CD4-positive, CD25-positive, alpha-beta regulatory T cell (primary cell): ENCODE data around the gene RAD51D. TPM values are rescaled to one million over a fixed set of nuclear protein-coding genes. Genes with fewer than 3 reads are reported as not detected.
"Not testable (repeated sequence)": the region's sequence is repeated elsewhere in the genome, so short reads cannot be mapped to it uniquely, and the experiment has no call there.

Source experiments
- ATAC-seq, 2 donors: fragments of 150-1000 bp; cut with Tn5 transposase; one replicate each; pipeline ENCODE4 v1.10.0; 2021; ENCODE audit warnings: low read depth in 2 of 2, moderate number of reproducible peaks in 2 of 2, moderate library complexity in 1 of 2
- DNase-seq, 3 donors: peaks; one replicate each; pipeline versions ENCODE4 v3.0.0 to v3.0.0-alpha.2; 2012 to 2022; ENCODE audit warnings: mixed read lengths in 1 of 3
- H3K27ac ChIP-seq: one replicate; pipeline ENCODE4 v1.7.0; 2013; ENCODE audit warnings: mild to moderate bottlenecking, low read length; ENCODE audit not compliant: insufficient read depth, poor library complexity, severe bottlenecking
- H3K27me3 ChIP-seq: one replicate; pipeline ENCODE4 v1.7.0; 2013; ENCODE audit warnings: low read length; ENCODE audit not compliant: control insufficient read depth, insufficient read depth
- H3K36me3 ChIP-seq: one replicate; pipeline ENCODE4 v1.7.0; 2013; ENCODE audit warnings: mild to moderate bottlenecking, low read length, moderate library complexity; ENCODE audit not compliant: control insufficient read depth, insufficient read depth
- H3K4me1 ChIP-seq: 2 replicates; pipeline ENCODE4 v1.7.0; 2013; ENCODE audit warnings: mild to moderate bottlenecking, low read length; ENCODE audit not compliant: insufficient read depth, control insufficient read depth, poor library complexity, severe bottlenecking
- H3K4me3 ChIP-seq: one replicate; pipeline ENCODE4 v1.7.0; 2013; ENCODE audit warnings: low read depth, mild to moderate bottlenecking, low read length, moderate library complexity
- H3K9me3 ChIP-seq, 2 experiments: 1 replicate in 1 of 2; 2 replicates in 1 of 2; pipeline ENCODE4 v1.7.0; 2013; ENCODE audit warnings: low read length in 2 of 2, mild to moderate bottlenecking in 1 of 2, moderate library complexity in 1 of 2; ENCODE audit not compliant: control insufficient read depth in 2 of 2
- H3K27ac Mint-ChIP-seq, 3 donors: one replicate each; pipeline ENCODE4 v1.8.0; 2020 to 2022; ENCODE audit warnings: mild to moderate bottlenecking in 3 of 3, mixed read lengths in 3 of 3, moderate library complexity in 2 of 3
- H3K27me3 Mint-ChIP-seq: one replicate; pipeline ENCODE4 v1.8.0; 2022; ENCODE audit warnings: mild to moderate bottlenecking, mixed read lengths
- H3K36me3 Mint-ChIP-seq: one replicate; pipeline ENCODE4 v1.8.0; 2020; ENCODE audit warnings: mixed read lengths
- H3K4me1 Mint-ChIP-seq, 4 donors: one replicate each; pipeline ENCODE4 v1.8.0; 2020 to 2022; ENCODE audit warnings: mixed read lengths in 4 of 4, mild to moderate bottlenecking in 1 of 4
- H3K4me3 Mint-ChIP-seq, 4 donors: one replicate each; pipeline ENCODE4 v1.8.0; 2020 to 2022; ENCODE audit warnings: mild to moderate bottlenecking in 4 of 4, mixed read lengths in 4 of 4, moderate library complexity in 3 of 4
- H3K9me3 Mint-ChIP-seq, 7 donors: one replicate each; pipeline ENCODE4 v1.8.0; 2020 to 2022; ENCODE audit warnings: mixed read lengths in 7 of 7, mild to moderate bottlenecking in 3 of 7, moderate library complexity in 2 of 7
- polyA plus RNA-seq, 4 donors: library from polyadenylated mRNA; unstranded; fragments of 300-500 nt; fragmentation: Illumina TruSeq; gene quantifications; one replicate each; pipeline ENCODE4 v1.2.3, GENCODE V29; 2021
- total RNA-seq: library from RNA; stranded (reverse); gene quantifications from one replicate; pipeline ENCODE4 v1.2.3, GENCODE V29; 2022

Gene RAD51D
- total and polyA plus RNA-seq, 5 donors from 2014 or later: 7.0 to 11.7 (median 11.0) TPM

GRCh38 chr17:35051183-35051578 is 68.5 kb downstream of the RAD51D start:
- Mint-ChIP-seq H3K9me3 (peaks cover 0 to 4% (median 0%) of the 10 kb centered on the region in 7 donors), H3K36me3 (peaks cover 21% of the 10 kb centered on the region), H3K4me1 (peaks cover 38 to 84% (median 75%) of the 10 kb centered on the region in 4 donors), H3K27me3 (peaks cover 4% of the 10 kb centered on the region), H3K4me3 (peak overlapping the region; percentile 61 to 76 (median 67)), H3K27ac (peak overlapping the region; percentile 91 to 99 (median 92))
- ATAC-seq: peak; percentile 90 to 91
- Histone ChIP-seq H3K9me3 (no peaks in the 10 kb centered on the region), H3K27ac (peak overlapping the region; percentile 86), H3K27me3 (no peaks in the 10 kb centered on the region), H3K4me1 (peaks cover 90% of the 10 kb centered on the region), H3K4me3 (peak overlapping the region; percentile 75), H3K36me3 (peaks cover 10% of the 10 kb centered on the region)
- peak; percentile 45 to 93 (median 81) for DNase-seq

GRCh38 chr17:35050170-35050569 is 69.5 kb downstream of the RAD51D start:
- Histone ChIP-seq H3K4me3 (no peak overlapping the region), H3K36me3 (peaks cover 8% of the 10 kb centered on the region), H3K9me3 (no peaks in the 10 kb centered on the region), H3K27me3 (no peaks in the 10 kb centered on the region), H3K4me1 (peaks cover 95% of the 10 kb centered on the region), H3K27ac (peak overlapping the region; percentile 86)
- peaks cover 48 to 87% (median 76%) of the 10 kb centered on the region in 4 donors for H3K4me1 Mint-ChIP-seq
- H3K36me3 Mint-ChIP-seq: peaks cover 16% of the 10 kb centered on the region
- H3K4me3 Mint-ChIP-seq: no peak overlapping the region
- ATAC-seq (no peak), DNase-seq (no peak)
- H3K27me3 Mint-ChIP-seq: peaks cover 4% of the 10 kb centered on the region
- H3K27ac Mint-ChIP-seq: peak overlapping the region; percentile 89 to 98 (median 92)
- peaks cover 0 to 4% (median 0%) of the 10 kb centered on the region in 7 donors for H3K9me3 Mint-ChIP-seq

GRCh38 chr17:35048685-35049379 is 70.8 kb downstream of the RAD51D start:
- peaks cover 9% of the 10 kb centered on the region for H3K36me3 Mint-ChIP-seq
- H3K4me1 Mint-ChIP-seq: peaks cover 54 to 88% (median 76%) of the 10 kb centered on the region in 4 donors
- Histone ChIP-seq H3K4me1 (peaks cover 100% of the 10 kb centered on the region), H3K36me3 (peaks cover 2% of the 10 kb centered on the region), H3K27me3 (no peaks in the 10 kb centered on the region), H3K27ac (peak overlapping the region; percentile 86), H3K9me3 (no peaks in the 10 kb centered on the region), H3K4me3 (peak overlapping the region; percentile 75)
- DNase-seq (no peak), ATAC-seq (no peak)
- H3K4me3 Mint-ChIP-seq: peak overlapping the region; percentile 61 to 91 (median 80)
- H3K9me3 Mint-ChIP-seq: peaks cover 0 to 4% (median 0%) of the 10 kb centered on the region in 7 donors
- peak overlapping the region; percentile 89 to 98 (median 92) for H3K27ac Mint-ChIP-seq
- peaks cover 4% of the 10 kb centered on the region for H3K27me3 Mint-ChIP-seq

- Mint-ChIP-seq H3K4me3 (peak overlapping the region; percentile 73 to 86 (median 82)), H3K4me1 (peaks cover 52 to 84% (median 68%) of the 10 kb centered on the region in 4 donors), H3K27ac (peak overlapping the region; percentile 92 to 97 (median 95)), H3K36me3 (peaks cover 8% of the 10 kb centered on the region), H3K9me3 (no peaks in the 10 kb centered on the region), H3K27me3 (peaks cover 4% of the 10 kb centered on the region)
- DNase-seq (peak; percentile 39 to 87 (median 65)), ATAC-seq (peak; percentile 73 to 78)
- H3K4me3 ChIP-seq: peak overlapping the region; percentile 89
- H3K9me3 ChIP-seq: no peaks in the 10 kb centered on the region
- H3K4me1 ChIP-seq: peaks cover 96% of the 10 kb centered on the region
- peaks cover 2% of the 10 kb centered on the region for H3K36me3 ChIP-seq
- H3K27me3 ChIP-seq: no peaks in the 10 kb centered on the region
- peak overlapping the region; percentile 86 for H3K27ac ChIP-seq
Measured at GRCh38 chr17:35046740-35047283, 72.8 kb downstream of the RAD51D start.

- H3K4me1 ChIP-seq: peaks cover 90% of the 10 kb centered on the region
- H3K9me3 Mint-ChIP-seq: no peaks in the 10 kb centered on the region
Measured at GRCh38 chr17:35046245-35046644, 73.4 kb downstream of the RAD51D start.

GRCh38 chr17:35045458-35045979 is 74.1 kb downstream of the RAD51D start:
- peak overlapping the region; percentile 89 for H3K4me3 ChIP-seq
- peaks cover 47 to 87% (median 60%) of the 10 kb centered on the region in 4 donors for H3K4me1 Mint-ChIP-seq
- H3K27me3 Mint-ChIP-seq, H3K27me3 ChIP-seq, H3K36me3 ChIP-seq, H3K9me3 ChIP-seq, ATAC-seq, H3K9me3 Mint-ChIP-seq: not testable (repeated sequence)
- H3K36me3 Mint-ChIP-seq: peaks cover 14% of the 10 kb centered on the region
- peak overlapping the region; percentile 92 to 97 (median 95) for H3K27ac Mint-ChIP-seq
- H3K4me1 ChIP-seq: peaks cover 83% of the 10 kb centered on the region
- H3K4me3 Mint-ChIP-seq: peak overlapping the region; percentile 73 to 89 (median 84)
- H3K27ac ChIP-seq: peak overlapping the region; percentile 86
- DNase-seq: peak in 1 of 3 donors; percentile 29

More at GRCh38 chr17:35046245-35046644, 73.4 kb downstream of the RAD51D start:
- Histone ChIP-seq H3K9me3 (no peaks in the 10 kb centered on the region), H3K4me3 (peak overlapping the region; percentile 89), H3K27ac (peak overlapping the region; percentile 86), H3K36me3 (peaks cover 4% of the 10 kb centered on the region), H3K27me3 (no peaks in the 10 kb centered on the region)
- no peak for ATAC-seq
- peaks cover 9% of the 10 kb centered on the region for H3K36me3 Mint-ChIP-seq
- peaks cover 49 to 83% (median 62%) of the 10 kb centered on the region in 4 donors for H3K4me1 Mint-ChIP-seq
- H3K27me3 Mint-ChIP-seq: peaks cover 4% of the 10 kb centered on the region
- H3K27ac Mint-ChIP-seq: peak overlapping the region; percentile 92 to 97 (median 95)
- DNase-seq: no peak
- H3K4me3 Mint-ChIP-seq: peak overlapping the region; percentile 73 to 86 (median 82)

GRCh38 chr17:35044181-35044580 is 75.5 kb downstream of the RAD51D start:
- peak overlapping the region; percentile 86 for H3K27ac ChIP-seq
- Mint-ChIP-seq H3K4me3 (peak overlapping the region in 2 of 4 donors; percentile 73 to 82), H3K27ac (peak overlapping the region; percentile 92 to 97 (median 95)), H3K9me3 (no peaks in the 10 kb centered on the region), H3K4me1 (peaks cover 45 to 80% (median 54%) of the 10 kb centered on the region in 4 donors), H3K36me3 (peaks cover 21% of the 10 kb centered on the region), H3K27me3 (peaks cover 4% of the 10 kb centered on the region)
- H3K9me3 ChIP-seq: no peaks in the 10 kb centered on the region
- peaks cover 5% of the 10 kb centered on the region for H3K36me3 ChIP-seq
- DNase-seq (no peak), ATAC-seq (no peak)
- no peaks in the 10 kb centered on the region for H3K27me3 ChIP-seq
- peaks cover 69% of the 10 kb centered on the region for H3K4me1 ChIP-seq
- H3K4me3 ChIP-seq: no peak overlapping the region
